Loucy (cell line): ENCODE measurements around the gene FAT1.

Experiments used
- CTCF ChIP-seq: fragments of 200-600 bp; sonication (generic); conservative IDR thresholded peaks from 2 replicates; pipeline ENCODE4 v1.5.1; 2014; ENCODE audit warnings: mild to moderate bottlenecking, antibody characterized with exemption, low read length
- EZH2phosphoT487 ChIP-seq: fragments of 200-600 bp; IDR thresholded peaks from 2 replicates; pipeline ENCODE4 v1.6.1; 2018; ENCODE audit warnings: antibody characterized with exemption, mild to moderate bottlenecking, moderate library complexity, borderline replicate concordance

GRCh38 chr4:186760576-186760975, 36.9 kb upstream of the FAT1 start:
- no peak for TF ChIP-seq CTCF
- TF ChIP-seq EZH2phosphoT487 = no peak
